Esophagus squamous epithelium (tissue), 5 donors: ENCODE data around the gene GSTM2. TPM values are rescaled to one million over a fixed set of nuclear protein-coding genes. Genes with fewer than 3 reads are reported as not detected.
A peak's percentile ranks its signal among the peaks of the same experiment; 100 is the strongest.

Experiments used
- DNase-seq: peaks from one replicate; lab custom pipeline; 2025; lab: John Stamatoyannopoulos, UW
- H3K27ac ChIP-seq, 4 donors: fragments of 200-600 bp; sonication (generic); one replicate each; pipeline ENCODE4 v1.5.1; 2016 to 2019; ENCODE audit warnings: mild to moderate bottlenecking in 1 of 4
- H3K27me3 ChIP-seq, 4 donors: fragments of 200-600 bp; sonication (generic); 1 replicate in 3 of 4; 2 replicates in 1 of 4; pipeline versions ENCODE4 v1.5.1 to v1.6.0; 2017 to 2021; ENCODE audit warnings: antibody characterized with exemption in 1 of 4
- H3K36me3 ChIP-seq, 3 donors: fragments of 200-600 bp; sonication (generic); one replicate each; pipeline ENCODE4 v1.5.1; 2016 to 2019
- H3K4me1 ChIP-seq, 3 donors: fragments of 200-600 bp; sonication (generic); one replicate each; pipeline ENCODE4 v1.5.1; 2017 to 2019
- H3K4me3 ChIP-seq, 4 donors: fragments of 200-600 bp; sonication (generic); 1 replicate in 3 of 4; 2 replicates in 1 of 4; pipeline ENCODE4 v1.5.1; 2016 to 2019; ENCODE audit warnings: mild to moderate bottlenecking in 2 of 4, moderate library complexity in 1 of 4
- H3K9me3 ChIP-seq, 3 donors: fragments of 200-600 bp; sonication (generic); one replicate each; pipeline ENCODE4 v1.5.1; 2016 to 2019
- CTCF ChIP-seq, 6 experiments: fragments of 450-650 bp in 4 of 6; fragments of 200-600 bp in 2 of 6; sonication (generic) in 2 of 6; IDR thresholded peaks; one replicate each; pipeline ENCODE4 v1.5.1; 2016 to 2019; ENCODE audit warnings: antibody characterized with exemption in 6 of 6, mild to moderate bottlenecking in 4 of 6, moderate library complexity in 4 of 6
- POLR2A ChIP-seq, 4 donors: fragments of 450-650 bp; IDR thresholded peaks; one replicate each; pipeline ENCODE4 v1.6.1; 2017; ENCODE audit warnings: antibody characterized with exemption in 4 of 4, mild to moderate bottlenecking in 4 of 4, moderate library complexity in 3 of 4
- WGBS, 2 donors: methylation state at CpG; one replicate each; pipeline ENCODE4 v1.1.5; 2018; 5-methylcytosine and 5-hydroxymethylcytosine counted together
- intact Hi-C: fragments of 100-400 bp; cut with DNase I; formaldehyde crosslinking; loops from one replicate; pipeline ENCODE4 v1.15.0; 2022
- total RNA-seq, 4 donors: library from RNA; depleted of rRNA; stranded (reverse); fragments of >200 nt; gene quantifications; one replicate each; pipeline ENCODE4 v1.1.0, GENCODE V29; 2016
- donor health status: DM: yes; HTN: yes; CAD: no.

Gene GSTM2
- total RNA-seq, 4 donors from 2014 or later = 17.8 to 87.9 (median 46.2) TPM

GRCh38 chr1:109655615-109656519 lies 12.0 kb upstream of the GSTM2 start, which contains the start of gene GSTM4:
TSS of gene GSTM4 (plus strand) at chr1:109656099. CDS start at chr1:109656390, 291 bp downstream.
- Histone ChIP-seq H3K4me3 (peak within 1 kb of the TSS; percentile 57 to 82 (median 72)), H3K27me3 (no peaks in the 10 kb centered on the region), H3K36me3 (peaks cover 0 to 27% (median 4%) of the 10 kb centered on the region in 3 donors), H3K4me1 (peaks cover 0 to 38% (median 16%) of the 10 kb centered on the region in 3 donors), H3K9me3 (no peaks in the 10 kb centered on the region), H3K27ac (peak within 1 kb of the TSS; percentile 79 to 91 (median 85))
- intact Hi-C loops = no loop called here
- WGBS, 2 donors = 0% methylated on average over 10 to 34 of the region's 54 CpGs
- TF ChIP-seq CTCF (IDR thresholded peaks at IDR 0.05) = no peak
- peak in 2 of 4 donors; percentile 44 to 53 for TF ChIP-seq POLR2A (IDR thresholded peaks at IDR 0.05)
- peak; percentile 16 for DNase-seq

GRCh38 chr1:109657395-109657794 lies 10.5 kb upstream of the GSTM2 start:
- Histone ChIP-seq H3K4me1 (peaks cover 0 to 38% (median 16%) of the 10 kb centered on the region in 3 donors), H3K9me3 (no peaks in the 10 kb centered on the region), H3K27ac (no peak overlapping the region), H3K27me3 (no peaks in the 10 kb centered on the region), H3K36me3 (peaks cover 0 to 41% (median 4%) of the 10 kb centered on the region in 3 donors), H3K4me3 (no peak overlapping the region)
- TF ChIP-seq CTCF (IDR thresholded peaks at IDR 0.05) (no peak), POLR2A (IDR thresholded peaks at IDR 0.05) (no peak)
- DNase-seq = no peak
- intact Hi-C loops = no loop called here
- 100% methylated on average over 1 of the region's 4 CpGs; no CpG with 5 or more reads in 1 of the 2 donors for WGBS, 2 donors

GRCh38 chr1:109657970-109658369 lies 9.9 kb upstream of the GSTM2 start:
- no peak for TF ChIP-seq POLR2A (IDR thresholded peaks at IDR 0.05)
- no peak for TF ChIP-seq CTCF (IDR thresholded peaks at IDR 0.05)
- 80 to 82% methylated on average over 7 of the region's 7 CpGs for WGBS, 2 donors
- H3K27ac ChIP-seq = no peak overlapping the region

GRCh38 chr1:109658533-109659042 lies 9.3 kb upstream of the GSTM2 start:
- peaks cover 0 to 30% (median 16%) of the 10 kb centered on the region in 3 donors for H3K4me1 ChIP-seq
- TF ChIP-seq CTCF (IDR thresholded peaks at IDR 0.05) (no peak), POLR2A (IDR thresholded peaks at IDR 0.05) (no peak)
- DNase-seq = no peak
- no peaks in the 10 kb centered on the region for H3K9me3 ChIP-seq
- WGBS, 2 donors = 45 to 69% methylated on average over 2 to 3 of the region's 3 CpGs
- intact Hi-C loops = no loop called here
- no peak overlapping the region for H3K4me3 ChIP-seq
- H3K36me3 ChIP-seq = peaks cover 0 to 48% (median 4%) of the 10 kb centered on the region in 3 donors
- no peaks in the 10 kb centered on the region for H3K27me3 ChIP-seq
- no peak overlapping the region for H3K27ac ChIP-seq

More at GRCh38 chr1:109657970-109658369, 9.9 kb upstream of the GSTM2 start:
- DNase-seq = no peak
- H3K4me1 ChIP-seq = peaks cover 0 to 36% (median 16%) of the 10 kb centered on the region in 3 donors
- peaks cover 0 to 47% (median 4%) of the 10 kb centered on the region in 3 donors for H3K36me3 ChIP-seq
- no peaks in the 10 kb centered on the region for H3K9me3 ChIP-seq
- H3K4me3 ChIP-seq = no peak overlapping the region
- no peaks in the 10 kb centered on the region for H3K27me3 ChIP-seq
- intact Hi-C loops = no loop called here

GRCh38 chr1:109659145-109659544 lies 8.7 kb upstream of the GSTM2 start:
- WGBS, 2 donors = 79 to 90% methylated on average over 2 of the region's 2 CpGs
- peaks cover 0 to 29% (median 16%) of the 10 kb centered on the region in 3 donors for H3K4me1 ChIP-seq
- TF ChIP-seq POLR2A (IDR thresholded peaks at IDR 0.05) = no peak
- TF ChIP-seq CTCF (IDR thresholded peaks at IDR 0.05) = no peak

More at GRCh38 chr1:109659145-109659544, 8.7 kb upstream of the GSTM2 start:
- H3K36me3 ChIP-seq = peaks cover 0 to 48% (median 4%) of the 10 kb centered on the region in 3 donors
- H3K27me3 ChIP-seq = no peaks in the 10 kb centered on the region
- no peak overlapping the region for H3K27ac ChIP-seq
- H3K9me3 ChIP-seq = no peaks in the 10 kb centered on the region
- intact Hi-C loops = no loop called here
- H3K4me3 ChIP-seq = no peak overlapping the region
- no peak for DNase-seq
